ENCODE results near the gene TMEM38B. TPM values are rescaled to one million over a fixed set of nuclear protein-coding genes. Genes with fewer than 3 reads are reported as not detected.

The TMEM38B gene, protein sequence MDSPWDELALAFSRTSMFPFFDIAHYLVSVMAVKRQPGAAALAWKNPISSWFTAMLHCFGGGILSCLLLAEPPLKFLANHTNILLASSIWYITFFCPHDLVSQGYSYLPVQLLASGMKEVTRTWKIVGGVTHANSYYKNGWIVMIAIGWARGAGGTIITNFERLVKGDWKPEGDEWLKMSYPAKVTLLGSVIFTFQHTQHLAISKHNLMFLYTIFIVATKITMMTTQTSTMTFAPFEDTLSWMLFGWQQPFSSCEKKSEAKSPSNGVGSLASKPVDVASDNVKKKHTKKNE
- total RNA-seq = 33.5 TPM

DNA sequence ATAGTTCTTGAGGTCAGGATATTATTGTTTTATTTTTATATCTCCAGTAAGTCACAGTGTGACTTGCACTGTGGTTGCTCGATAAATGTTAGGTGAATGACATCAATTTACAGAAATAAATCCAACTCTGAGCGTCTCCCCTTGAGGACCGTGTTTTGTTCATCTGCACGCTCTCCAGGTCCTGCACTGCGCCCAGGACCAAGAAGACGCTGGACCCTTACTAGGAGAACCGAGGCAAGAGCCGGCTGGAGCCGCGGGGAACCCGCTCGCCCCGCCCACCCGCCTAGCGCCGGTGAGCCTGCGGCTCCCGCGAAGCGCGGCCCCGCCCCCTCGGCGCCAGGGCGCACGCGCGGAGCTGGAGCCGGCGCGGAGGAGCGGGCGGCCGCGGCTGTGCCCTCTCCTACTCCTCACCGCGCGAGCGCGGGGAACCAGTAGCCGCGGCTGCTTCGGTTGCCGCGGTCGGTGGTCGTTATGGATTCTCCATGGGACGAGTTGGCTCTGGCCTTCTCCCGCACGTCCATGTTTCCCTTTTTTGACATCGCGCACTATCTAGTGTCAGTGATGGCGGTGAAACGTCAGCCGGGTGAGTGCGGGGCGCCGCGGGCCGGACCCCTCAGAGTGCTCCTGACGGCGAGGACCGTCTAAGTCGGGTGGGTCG lies at the start of gene TMEM38B:
Gene TMEM38B (plus strand): TSS at position 352 of the 658 bp plus-strand sequence. CDS start 120 bp downstream, at position 472.

DNA sequence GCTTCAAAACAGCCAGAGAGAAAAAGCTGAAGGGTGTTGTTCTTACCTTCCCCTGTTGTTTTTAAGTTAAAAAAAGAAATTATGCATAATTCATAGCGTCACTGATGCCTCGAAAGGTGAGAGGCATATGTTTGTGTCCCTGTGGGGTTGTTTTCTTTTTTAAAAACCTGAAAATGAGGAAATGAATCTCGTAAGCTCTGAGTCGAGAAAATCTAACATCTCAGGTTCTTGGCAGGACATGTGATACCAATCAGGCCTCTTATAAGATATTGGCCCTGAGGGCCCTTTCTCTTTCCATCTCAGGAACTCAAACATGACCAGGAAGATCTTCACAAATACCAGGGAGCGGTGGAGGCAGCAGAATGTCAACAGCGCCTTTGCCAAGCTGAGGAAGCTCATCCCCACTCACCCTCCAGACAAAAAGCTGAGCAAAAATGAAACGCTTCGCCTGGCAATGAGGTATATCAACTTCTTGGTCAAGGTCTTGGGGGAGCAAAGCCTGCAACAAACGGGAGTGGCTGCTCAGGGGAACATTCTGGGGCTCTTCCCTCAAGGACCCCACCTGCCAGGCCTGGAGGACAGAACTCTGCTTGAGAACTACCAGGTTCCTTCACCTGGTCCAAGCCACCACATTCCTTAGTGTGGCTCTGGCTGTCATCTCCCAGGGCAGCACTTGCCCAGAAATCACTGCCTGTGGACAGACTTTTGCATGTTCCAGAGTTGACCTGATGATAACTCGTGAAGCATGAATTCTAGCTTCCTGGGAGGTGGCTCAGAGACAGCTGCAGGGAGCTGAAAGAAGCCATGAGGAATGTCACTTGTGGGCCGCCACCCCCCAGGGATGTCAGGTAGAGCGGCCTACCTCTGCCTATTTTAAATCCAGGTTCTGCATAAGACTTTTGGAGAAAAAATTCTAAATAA lies 31.9 kb upstream of the TMEM38B start, which contains the start of gene TAL2:
Gene TAL2 (plus strand): TSS at position 274 of the 921 bp plus-strand sequence. CDS start 40 bp downstream, at position 314.

Other genes starting within 250 kb of the TMEM38B start
- 10.5 TPM for gene FSD1L, start 246.5 kb upstream of the TMEM38B start, total RNA-seq
- 17.0 TPM for gene FKTN, start 136.4 kb upstream of the TMEM38B start, total RNA-seq
- 4.1 TPM for gene TAL2, start 32.1 kb upstream of the TMEM38B start, total RNA-seq

Data from metanephros (tissue), 1 donor.